Hepatocyte (in vitro differentiated cells): ENCODE data around the gene EDN1.

Experiments used
- CTCF ChIP-seq: fragments of 200-600 bp; sonication (generic); IDR thresholded peaks from 2 replicates; pipeline ENCODE4 v1.5.1; 2016; ENCODE audit warnings: antibody characterized with exemption, mild to moderate bottlenecking; ENCODE audit not compliant: poor library complexity
- EZH2 ChIP-seq: fragments of 200-600 bp; sonication (generic); IDR thresholded peaks from 2 replicates; pipeline ENCODE4 v1.6.1; 2016; ENCODE audit warnings: antibody characterized with exemption, mild to moderate bottlenecking, borderline replicate concordance
- EZH2phosphoT487 ChIP-seq: fragments of 200-600 bp; sonication (generic); IDR thresholded peaks from one replicate; pipeline ENCODE4 v1.6.1; 2018; ENCODE audit warnings: antibody characterized with exemption, mild to moderate bottlenecking, low read depth, moderate library complexity; ENCODE audit not compliant: unreplicated experiment, severe bottlenecking

DNA sequence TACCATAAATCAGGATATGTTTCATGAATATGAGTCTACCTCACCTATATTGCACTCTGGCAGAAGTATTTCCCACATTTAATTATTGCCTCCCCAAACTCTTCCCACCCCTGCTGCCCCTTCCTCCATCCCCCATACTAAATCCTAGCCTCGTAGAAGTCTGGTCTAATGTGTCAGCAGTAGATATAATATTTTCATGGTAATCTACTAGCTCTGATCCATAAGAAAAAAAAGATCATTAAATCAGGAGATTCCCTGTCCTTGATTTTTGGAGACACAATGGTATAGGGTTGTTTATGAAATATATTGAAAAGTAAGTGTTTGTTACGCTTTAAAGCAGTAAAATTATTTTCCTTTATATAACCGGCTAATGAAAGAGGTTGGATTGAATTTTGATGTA is 6.4 kb downstream of the EDN1 start:
- TF ChIP-seq CTCF = no peak
- no peak for TF ChIP-seq EZH2
- no peak for TF ChIP-seq EZH2phosphoT487
